Skeletal muscle cell (primary cell): ENCODE measurements around the gene RETSAT.
"Not testable (repeated sequence)": the region's sequence is repeated elsewhere in the genome, so short reads cannot be mapped to it uniquely, and the experiment has no call there.

Experiments used
- DNase-seq: peaks from one replicate; pipeline ENCODE4 v3.0.0-alpha.2; 2010; ENCODE audit warnings: low read depth
- H3K4me3 ChIP-seq: 2 replicates; pipeline ENCODE4 v1.5.1; 2011; ENCODE audit warnings: low read depth, mild to moderate bottlenecking, control low read depth, low read length, moderate library complexity

The RETSAT gene

DNA sequence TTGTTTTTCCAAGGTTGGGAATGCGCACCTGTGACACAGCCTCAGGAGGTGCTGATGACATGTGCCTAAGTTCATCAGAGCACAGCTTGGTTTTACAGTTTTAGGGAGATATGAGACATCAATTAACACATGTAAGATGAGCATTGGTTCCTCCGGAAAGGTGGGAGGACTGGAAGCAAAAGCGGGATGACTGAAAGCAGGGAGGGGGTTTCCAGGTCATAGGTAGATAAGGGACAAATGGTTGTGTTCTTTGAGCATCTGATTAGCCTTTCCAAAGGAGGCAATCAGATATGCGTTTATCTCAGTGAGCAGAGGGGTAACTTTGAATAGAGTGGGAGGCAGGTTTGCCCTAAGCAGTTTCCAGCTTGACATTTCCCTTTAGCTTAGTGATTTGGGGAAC is 29.5 kb upstream of the RETSAT start:
- no peak for DNase-seq
- H3K4me3 ChIP-seq = no peak overlapping the region

DNA sequence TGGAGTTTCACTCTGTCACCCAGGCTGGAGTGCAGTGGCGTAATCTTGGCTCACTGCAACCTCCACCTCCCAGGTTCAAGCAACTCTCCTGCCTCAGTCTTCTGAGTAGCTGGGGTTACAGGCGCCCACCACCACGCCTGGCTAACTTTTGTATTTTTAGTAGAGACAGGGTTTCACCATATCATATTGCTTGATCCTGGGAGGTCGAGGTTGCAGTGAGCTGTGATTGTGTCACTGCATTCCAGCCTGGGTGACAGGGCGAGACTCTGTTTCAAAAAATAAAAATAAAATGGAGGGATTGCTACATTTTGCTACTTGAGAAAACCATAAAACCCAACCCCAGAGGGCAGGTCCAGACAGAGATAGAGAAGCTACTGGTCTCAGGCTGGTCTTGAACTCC is 28.8 kb upstream of the RETSAT start:
- peak; percentile 9 for DNase-seq
- H3K4me3 ChIP-seq = not testable (repeated sequence)

DNA sequence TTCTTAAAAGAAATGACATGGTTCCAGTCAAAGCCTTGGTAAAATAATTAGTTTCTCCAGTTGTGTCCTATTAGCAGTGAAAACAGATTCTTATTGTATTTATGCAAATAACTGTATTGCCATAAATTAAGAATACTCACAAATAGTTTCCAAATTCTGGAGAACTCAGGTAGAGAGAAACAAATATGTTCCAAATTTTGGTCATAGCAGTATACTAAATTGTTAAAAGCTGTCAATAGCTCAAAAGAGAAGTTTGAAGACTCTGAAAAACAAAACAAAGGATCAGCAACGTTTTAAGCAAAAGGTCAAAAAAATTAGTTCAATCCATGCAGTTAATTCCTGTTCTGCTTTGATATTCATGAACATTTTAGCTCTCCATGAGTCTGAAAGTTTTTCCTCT is 25.7 kb upstream of the RETSAT start:
- no peak overlapping the region for H3K4me3 ChIP-seq
- DNase-seq = no peak

DNA sequence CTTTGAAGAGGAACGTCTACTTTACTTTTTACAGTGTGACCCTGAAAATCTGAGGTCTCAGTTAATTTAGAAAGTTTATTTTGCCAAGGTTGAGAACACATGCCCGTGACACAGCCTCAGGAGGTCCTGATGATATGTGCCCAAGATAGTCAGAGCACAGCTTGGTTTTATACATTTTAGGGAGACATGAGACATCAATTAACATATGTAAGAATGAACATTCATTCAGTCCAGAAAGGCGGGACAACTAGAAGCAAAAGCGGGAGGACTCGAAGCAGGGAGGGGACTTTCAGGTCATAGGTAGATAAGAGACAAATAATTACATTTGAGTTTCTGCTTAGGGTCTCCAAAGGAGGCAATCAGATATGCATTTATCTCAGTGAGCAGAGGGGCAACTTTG is 23.9 kb upstream of the RETSAT start:
- H3K4me3 ChIP-seq = no peak overlapping the region
- no peak for DNase-seq

DNA sequence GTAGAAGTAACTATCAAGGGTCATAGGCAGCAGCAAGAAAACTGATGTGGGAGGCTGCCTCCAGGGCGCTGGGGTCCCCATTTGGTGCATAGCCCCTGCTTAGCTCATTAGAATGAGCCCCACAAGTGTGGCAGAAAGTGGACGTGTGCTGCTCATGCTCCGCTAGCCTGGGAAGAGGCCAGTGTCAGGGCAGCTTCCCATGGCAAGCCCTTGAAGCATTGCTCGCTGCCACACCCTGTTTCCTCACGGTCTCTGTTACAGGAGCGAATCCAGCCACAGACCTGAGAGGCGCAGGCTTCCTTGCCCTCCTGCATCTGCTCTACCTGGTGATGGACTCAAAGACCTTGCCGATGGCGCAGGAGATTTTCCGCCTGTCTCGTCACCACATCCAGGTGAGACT is 22.8 kb upstream of the RETSAT start:
- no peak overlapping the region for H3K4me3 ChIP-seq
- DNase-seq = no peak

DNA sequence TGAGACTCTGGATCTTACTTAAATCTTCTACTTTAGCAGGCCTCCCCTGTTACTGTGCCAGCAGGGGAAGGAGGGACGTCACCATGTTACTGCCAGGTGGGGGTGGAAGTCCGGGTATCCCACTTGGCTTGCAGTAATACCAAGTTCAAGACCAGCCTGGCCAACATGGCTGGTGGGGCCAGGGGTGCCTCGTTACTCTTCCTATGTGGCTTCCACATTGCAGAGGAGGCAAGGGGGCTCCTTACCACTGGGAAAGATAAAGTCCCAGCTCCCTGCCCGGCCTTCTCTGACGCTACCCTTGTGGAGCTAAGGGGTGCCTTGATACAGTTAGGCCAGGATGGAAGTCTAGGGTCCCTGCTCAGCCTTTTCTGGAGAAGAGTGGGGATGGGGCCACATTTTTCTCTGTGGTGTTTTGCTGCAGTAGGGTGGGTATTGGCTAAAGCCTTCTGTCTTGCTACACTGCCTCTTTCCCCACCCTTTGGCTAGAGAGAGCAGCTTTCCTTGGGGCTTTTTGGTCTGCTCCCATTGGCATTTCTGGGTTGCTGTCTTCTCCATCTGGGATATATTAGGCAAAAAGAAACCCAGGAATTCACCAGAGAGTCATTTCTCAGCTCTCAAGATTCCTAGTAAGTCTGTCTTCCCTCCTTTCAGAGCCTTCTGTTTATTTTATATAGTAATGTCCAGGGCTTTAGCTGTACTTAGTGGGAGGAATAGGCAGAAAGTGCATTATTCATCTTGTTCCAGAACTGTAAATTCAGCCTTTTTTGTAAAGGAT is 22.1 kb upstream of the RETSAT start:
- H3K4me3 ChIP-seq = no peak overlapping the region
- DNase-seq = no peak

DNA sequence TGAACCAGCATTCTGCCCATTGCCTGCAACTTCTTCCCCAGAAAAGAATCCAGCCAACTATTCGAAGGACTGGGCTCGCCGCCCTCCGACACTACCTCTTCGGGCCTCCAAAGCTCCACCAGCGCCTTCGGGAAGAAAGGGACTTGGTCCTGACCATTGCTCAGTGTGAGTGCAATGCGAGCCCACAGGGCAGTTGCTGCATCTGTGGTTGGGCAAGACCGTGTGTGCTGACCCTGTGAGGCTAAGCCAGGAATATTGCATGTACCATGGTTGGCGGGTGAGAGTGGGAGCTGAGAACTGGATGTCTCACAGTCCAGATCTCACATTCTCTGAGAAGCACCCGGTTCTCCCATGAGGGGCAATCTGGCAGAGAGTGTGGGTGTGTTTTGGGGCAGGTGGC is 16.7 kb upstream of the RETSAT start:
- no peak for DNase-seq
- no peak overlapping the region for H3K4me3 ChIP-seq

DNA sequence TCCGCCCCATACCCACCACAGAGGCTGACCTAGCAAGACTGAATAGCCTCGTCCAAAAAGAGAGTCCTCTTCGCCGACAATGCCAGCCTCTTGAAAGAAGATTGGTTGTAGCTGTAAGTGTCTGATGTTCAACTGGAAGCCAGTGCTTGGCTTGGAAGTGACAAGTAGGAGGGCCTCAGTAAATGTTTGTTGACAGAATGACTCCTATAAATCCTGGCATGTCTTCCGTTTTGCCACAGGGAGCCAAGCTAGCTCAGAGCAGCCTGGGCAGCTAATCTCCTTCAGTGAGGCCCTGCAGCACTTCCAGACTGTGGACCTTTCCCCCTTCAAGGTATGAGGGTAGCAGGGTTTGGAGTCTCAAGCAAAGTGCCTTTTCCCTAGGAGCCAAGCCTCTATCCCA is 15.2 kb upstream of the RETSAT start:
- H3K4me3 ChIP-seq = no peak overlapping the region
- no peak for DNase-seq

DNA sequence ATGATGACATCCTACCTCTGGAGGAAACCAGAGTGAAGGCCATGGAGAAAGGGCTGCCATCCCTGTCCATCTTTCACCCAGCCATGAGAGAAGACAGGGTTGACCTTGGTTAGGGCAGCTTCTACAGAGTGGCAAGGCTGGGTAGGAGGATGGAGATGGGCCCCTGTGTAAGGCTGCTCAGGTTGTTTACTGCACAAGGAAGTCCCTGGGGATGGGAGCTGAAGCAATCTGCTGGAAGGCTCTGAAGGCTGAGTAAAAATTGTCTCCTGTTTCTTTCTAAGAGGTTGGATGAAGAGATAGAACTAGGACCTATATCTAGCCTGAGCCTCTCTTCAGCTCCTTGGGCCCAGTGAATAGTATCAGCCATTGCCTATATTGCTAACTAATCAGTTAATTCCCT is 14.6 kb upstream of the RETSAT start:
- DNase-seq = peak; percentile 9
- H3K4me3 ChIP-seq = no peak overlapping the region

DNA sequence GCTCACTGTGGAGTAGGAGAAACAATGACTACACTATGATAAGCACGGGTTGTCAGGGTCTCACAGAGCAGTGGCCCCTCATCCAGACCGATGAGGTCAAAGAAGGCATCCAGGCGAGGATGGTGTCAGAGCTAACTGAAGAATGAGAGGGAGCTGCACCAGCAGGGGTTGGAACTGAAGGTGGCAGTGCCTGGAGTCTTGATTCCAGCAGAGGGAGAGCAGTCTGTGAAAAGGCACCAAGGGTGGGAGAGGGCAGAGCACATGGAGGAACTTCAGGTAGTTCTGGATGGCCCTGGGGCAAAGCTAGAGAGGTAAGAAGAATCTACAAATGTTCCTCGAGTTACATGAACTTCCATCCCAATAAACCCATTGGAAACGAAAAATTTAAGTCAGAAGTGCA is 12.9 kb upstream of the RETSAT start:
- no peak overlapping the region for H3K4me3 ChIP-seq
- DNase-seq = no peak

DNA sequence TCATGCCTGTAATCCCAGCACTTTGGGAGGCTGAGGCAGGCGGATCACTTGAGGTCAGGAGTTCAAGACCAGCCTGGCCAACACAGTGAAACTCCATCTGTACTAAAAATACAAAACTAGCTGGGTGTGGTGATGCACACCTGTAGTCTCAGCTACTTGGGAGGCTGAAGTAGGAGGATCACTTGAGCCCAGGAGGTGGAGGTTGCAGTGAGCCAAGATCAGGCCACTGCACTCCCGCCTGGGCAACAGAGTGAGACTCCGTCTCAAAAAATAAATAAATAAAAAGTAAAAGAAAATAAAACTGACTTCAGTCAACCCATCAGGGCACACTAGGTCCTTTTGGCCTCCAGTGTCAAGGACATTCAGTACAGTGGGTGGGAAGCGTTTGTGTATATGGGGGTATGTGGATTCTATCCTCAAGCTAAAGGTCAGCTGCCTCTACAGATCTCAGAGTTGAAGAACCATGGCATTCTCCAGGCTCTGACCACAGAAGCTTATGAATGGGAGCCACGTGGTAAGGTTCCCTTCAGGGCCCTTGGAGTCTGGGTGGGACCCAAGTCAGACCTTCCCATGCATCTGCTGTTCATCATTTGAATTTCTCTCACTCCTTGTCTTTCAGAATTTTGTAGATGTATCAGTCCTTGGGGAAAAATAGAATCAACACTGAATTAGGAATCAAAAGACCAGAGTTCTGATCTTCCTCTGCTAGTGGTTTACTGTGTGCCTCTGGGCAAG is 8.5 kb upstream of the RETSAT start:
- not testable (repeated sequence) for DNase-seq, H3K4me3 ChIP-seq

DNA sequence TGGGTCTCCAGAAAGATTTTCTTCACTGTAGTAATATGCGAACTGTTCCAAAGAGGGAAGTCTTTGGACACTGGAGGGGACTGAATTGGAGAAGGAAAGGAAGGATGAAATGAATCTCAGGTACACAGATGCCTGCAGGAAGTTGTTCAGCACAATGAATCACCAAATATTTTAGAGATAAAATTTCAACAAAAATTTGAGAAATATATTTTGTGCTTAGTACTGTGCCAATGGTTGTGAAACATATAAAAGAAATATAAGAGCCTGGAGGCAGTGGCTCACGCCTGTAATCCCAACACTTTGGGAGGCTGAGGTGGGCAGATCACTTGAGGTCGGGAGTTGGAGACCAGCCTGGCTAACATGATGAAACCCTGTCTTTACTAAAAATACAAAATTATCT is 3.4 kb upstream of the RETSAT start:
- H3K4me3 ChIP-seq = no peak overlapping the region
- no peak for DNase-seq

DNA sequence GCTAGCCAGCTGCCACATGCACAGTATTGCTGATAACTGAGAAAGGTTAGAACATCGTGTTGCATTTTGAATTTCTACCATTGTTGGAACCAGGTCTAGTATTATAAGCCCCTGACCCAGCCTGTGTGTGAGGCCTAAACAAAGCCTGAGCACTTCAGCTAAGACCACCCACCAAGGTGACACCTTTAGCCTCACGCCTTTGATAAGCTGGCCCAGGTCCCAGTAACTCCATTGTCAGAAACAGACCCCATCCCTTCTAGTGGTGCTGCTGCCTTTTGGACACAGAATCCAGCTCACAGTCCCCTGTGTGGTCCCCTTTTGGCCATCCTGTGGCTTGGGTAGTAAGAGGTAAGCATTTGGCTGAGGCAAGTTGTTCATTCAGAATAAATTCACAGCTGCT is 1.9 kb upstream of the RETSAT start:
- H3K4me3 ChIP-seq = no peak overlapping the region
- DNase-seq = no peak

DNA sequence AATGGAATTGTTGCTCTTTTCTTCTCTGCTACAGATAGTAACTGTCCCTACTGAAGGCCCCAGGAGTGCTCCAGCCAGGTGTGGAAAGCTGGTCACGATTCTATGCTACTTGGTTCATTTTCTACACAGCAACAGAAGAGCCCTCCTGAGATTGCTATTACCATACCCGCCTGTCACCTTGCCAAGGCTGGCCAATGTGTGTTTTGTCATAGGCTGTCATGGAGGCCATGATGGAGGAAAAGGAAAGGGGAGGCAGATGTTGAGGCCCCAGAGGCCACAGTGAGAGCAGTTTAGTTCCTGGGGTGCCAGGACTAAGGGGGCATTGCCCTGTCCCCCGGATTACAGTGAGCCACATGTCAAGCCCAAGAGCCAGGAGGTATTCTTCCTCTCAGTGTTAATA is 1.2 kb upstream of the RETSAT start:
- H3K4me3 ChIP-seq = peak overlapping the region; percentile 74
- DNase-seq = no peak

DNA sequence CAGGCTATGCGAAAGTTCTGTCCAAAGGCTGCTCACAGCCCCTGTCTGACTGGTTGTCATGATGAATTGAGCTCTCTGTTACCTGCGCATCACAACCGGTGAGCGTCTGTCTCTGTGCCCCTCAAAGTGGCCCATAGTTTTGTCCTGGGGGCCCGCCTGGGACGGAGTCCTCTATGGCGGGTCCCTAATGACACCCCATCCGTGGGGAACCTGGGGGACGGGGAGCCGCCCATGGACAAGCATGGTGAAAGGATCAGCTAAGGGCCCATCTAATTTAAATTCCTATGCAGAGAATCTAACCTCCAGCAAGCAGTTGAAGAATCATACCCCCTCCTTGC is 714 bp upstream of the RETSAT start:
- DNase-seq = no peak
- H3K4me3 ChIP-seq = peak overlapping the region; percentile 74

DNA sequence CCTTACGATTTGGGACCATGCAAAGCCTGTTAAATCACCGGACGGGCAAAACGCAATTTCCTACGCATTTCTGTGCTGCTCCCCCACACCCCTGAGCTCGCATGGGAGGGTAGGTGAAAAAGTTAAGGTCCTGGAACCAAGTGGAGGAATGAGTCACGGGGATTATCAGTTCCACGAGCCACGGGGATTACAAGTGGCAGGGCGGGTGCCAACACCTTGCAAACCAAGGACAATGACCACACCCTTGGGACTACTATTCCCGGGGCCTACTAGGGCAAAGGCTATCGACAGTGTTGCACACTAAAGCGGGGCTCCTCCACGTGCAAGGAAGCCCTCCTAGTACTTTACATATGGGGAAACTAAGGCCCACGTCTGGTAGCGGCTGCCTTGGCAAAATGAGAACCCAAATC is 447 bp downstream of the RETSAT start:
- H3K4me3 ChIP-seq = peak overlapping the region; percentile 74
- no peak for DNase-seq

DNA sequence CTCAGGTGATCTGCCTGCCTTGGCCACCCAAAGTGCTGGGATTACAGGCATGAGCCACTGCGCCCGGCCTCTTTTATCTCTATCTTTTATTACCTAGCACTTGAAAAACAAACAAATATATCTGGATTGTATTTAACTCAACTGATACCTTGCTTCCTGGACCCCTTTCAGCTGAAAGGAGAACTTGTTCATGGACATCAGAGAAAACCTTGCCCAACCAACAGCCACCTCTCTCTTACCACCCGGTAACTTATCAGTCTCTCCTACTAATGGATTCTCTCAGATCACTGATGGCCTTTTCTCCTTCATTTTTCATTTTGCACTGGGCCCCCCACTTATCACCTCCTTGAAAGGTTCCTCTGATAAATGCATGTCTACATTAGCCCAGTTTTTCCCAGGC is 6.7 kb downstream of the RETSAT start:
- no peak overlapping the region for H3K4me3 ChIP-seq
- no peak for DNase-seq

DNA sequence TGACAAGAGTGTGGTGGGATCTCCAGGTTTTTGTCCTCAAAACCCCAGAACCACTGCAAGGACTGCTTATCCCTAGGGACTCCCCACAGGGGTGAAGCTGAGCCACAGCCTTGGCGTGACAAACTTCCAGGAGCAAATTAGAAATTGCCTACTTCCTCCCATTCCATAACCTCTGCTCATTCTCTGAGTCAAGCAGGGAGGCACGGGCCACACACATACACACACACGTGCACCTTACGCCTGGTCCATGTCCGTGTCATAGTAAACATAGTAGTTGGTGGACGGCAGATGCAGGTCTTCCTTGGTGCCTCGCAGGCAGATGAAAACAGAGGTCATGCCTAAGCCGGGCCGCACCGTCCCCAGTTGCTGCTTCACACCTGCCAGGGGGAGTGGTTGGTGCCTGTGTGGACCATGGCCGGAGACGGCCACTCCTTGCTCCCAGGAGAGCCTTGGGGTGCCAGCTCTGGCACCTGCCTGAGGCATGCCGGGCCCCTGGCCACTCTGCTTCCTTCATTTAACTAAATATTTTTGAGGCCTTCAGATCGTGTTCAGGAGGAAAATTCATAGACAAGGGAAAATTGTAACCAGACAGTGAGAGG is 9.9 kb downstream of the RETSAT start:
- no peak for DNase-seq
- H3K4me3 ChIP-seq = no peak overlapping the region

DNA sequence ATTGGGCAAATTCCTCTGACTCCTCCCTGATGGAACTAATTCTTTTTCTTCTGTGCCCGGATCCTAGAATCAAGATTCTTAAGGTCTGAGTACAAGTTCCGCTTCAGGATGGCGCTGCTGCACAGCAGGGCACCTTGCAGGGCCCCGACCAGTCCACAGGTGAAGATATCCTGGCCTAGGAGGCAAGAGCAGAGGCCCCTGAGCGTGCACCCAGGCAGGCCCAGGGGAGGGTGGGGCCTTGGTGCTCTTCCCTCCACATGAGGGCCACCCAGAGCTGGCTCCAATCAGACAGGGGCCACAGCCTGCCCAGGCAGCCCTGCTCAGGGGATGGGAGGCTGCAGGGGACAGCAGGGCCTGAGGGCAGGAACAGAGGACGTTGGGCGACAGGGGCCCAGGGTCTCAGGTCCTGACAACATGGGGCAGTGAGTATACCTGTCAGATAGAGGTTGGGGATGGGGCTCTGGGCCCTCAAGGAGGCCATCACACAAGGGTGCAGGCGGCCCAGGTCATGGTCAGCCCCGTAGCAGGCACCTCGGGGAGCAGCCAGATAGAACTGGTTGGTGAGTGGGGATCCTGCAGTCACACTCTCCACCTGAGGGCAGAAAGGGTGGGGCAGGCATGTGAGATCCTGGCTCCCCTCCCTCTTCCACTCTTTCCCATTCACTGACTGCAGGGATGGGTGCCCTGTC is 11.0 kb downstream of the RETSAT start:
- not testable (repeated sequence) for H3K4me3 ChIP-seq, DNase-seq

DNA sequence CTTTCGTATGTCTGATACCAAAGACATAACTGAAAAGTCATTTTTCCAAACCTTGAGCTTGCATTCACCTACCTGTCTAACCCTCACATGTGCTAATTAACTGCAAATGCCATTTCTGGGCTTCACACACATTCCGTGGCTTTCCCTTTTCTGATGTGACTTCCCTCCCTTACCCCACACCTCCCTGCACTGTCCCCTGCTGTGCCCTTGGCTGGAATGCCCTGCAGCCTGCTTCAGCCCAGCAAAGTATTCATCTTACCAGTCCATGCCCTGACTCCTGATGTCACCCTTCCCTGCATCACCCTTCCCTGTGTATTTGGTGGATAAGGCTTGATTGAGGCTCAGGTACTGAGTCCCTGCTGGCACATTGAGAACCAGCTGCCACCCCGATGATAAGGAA is 12.2 kb downstream of the RETSAT start:
- no peak for DNase-seq
- H3K4me3 ChIP-seq = no peak overlapping the region
